ENCODE data around the gene MYO9B. TPM values are rescaled to one million over a fixed set of nuclear protein-coding genes. Genes with fewer than 3 reads are reported as not detected.

MYO9B gene
- total RNA-seq, 1 donor from 2014 or later: 75.0 TPM

DNA sequence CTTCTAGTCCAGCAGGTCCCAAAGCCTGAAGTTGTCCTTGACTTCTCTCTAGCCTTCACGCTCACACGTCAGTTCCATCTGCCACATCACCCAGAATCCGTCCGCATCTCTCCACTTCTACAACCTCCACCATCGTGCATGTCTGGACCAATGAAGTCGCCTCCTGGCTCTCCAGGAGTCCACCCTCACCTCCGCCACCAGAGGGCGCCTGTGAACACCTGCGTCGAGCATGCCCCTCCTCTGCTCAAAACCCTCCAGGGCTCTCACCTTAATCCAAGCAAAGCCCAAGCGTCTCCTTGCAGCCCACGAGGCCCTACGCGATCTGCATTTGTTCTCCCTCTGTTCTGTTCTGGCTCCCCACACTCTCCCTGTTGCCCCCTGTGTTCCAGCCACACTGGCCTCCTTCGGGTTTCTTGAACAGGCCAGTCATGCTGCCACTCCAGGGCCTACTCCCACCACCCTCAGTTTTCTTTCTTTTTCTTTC lies 185.3 kb downstream of the MYO9B start:
- peak; percentile 82 for DNase-seq (ENCODE audit: low spot score)

DNA sequence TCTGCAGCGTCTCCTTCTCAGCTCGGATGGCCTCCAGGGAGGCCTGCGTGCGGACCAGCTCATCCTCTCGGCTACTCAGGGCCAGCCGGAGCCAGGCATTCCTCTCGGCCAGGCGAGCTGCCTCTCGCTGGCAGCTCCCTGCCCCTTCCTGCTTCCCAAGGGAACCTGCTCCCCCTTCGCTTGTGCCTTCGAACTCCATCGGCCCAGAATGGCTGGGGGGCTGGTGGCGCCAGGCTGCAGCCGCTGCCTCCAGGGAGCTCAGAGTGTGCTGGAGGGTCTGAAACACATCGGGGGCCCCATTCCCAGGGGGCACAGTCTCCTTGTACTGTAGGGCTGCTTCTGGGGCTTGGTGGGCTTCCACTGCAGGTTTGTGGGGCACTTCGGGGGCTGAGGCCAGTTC lies 187.0 kb downstream of the MYO9B start:
- no peak for DNase-seq (ENCODE audit: low spot score)

Other genes starting within 250 kb of the MYO9B start
- gene SIN3B, start 246.4 kb upstream of the MYO9B start, total RNA-seq: 46.0 TPM
- 2.9 TPM for gene F2RL3, start 186.8 kb upstream of the MYO9B start, total RNA-seq
- 2.9 TPM for gene CPAMD8, start 49.0 kb upstream of the MYO9B start, total RNA-seq
- gene HAUS8, start 325 bp upstream of the MYO9B start, total RNA-seq: 10.8 TPM
- gene USE1, start 139.6 kb downstream of the MYO9B start, total RNA-seq: 28.0 TPM
- gene OCEL1, start 150.4 kb downstream of the MYO9B start, total RNA-seq: 47.8 TPM
- 46.3 TPM for gene NR2F6, start 170.1 kb downstream of the MYO9B start, total RNA-seq
- gene USHBP1, start 189.0 kb downstream of the MYO9B start, total RNA-seq: 4.3 TPM
- gene BABAM1, start 191.7 kb downstream of the MYO9B start, total RNA-seq: 70.5 TPM
- 0.83 TPM for gene ANKLE1, start 206.1 kb downstream of the MYO9B start, total RNA-seq
- 20.1 TPM for gene ABHD8, start 227.6 kb downstream of the MYO9B start, total RNA-seq
- 102 TPM for gene MRPL34, start 230.1 kb downstream of the MYO9B start, total RNA-seq
- gene DDA1, start 233.8 kb downstream of the MYO9B start, total RNA-seq: 37.9 TPM

Data from mucosa of gallbladder (tissue), 1 donor.